ENCODE measurements around the gene DNAJC4. TPM values are rescaled to one million over a fixed set of nuclear protein-coding genes. Genes with fewer than 3 reads are reported as not detected.

Gene DNAJC4
- total and polyA plus RNA-seq, 9 of the 15 experiments (the other 6 are each of a cell fraction or from before 2014, with no cell fraction given): 4.0 to 32.6 (median 19.9) TPM

DNA sequence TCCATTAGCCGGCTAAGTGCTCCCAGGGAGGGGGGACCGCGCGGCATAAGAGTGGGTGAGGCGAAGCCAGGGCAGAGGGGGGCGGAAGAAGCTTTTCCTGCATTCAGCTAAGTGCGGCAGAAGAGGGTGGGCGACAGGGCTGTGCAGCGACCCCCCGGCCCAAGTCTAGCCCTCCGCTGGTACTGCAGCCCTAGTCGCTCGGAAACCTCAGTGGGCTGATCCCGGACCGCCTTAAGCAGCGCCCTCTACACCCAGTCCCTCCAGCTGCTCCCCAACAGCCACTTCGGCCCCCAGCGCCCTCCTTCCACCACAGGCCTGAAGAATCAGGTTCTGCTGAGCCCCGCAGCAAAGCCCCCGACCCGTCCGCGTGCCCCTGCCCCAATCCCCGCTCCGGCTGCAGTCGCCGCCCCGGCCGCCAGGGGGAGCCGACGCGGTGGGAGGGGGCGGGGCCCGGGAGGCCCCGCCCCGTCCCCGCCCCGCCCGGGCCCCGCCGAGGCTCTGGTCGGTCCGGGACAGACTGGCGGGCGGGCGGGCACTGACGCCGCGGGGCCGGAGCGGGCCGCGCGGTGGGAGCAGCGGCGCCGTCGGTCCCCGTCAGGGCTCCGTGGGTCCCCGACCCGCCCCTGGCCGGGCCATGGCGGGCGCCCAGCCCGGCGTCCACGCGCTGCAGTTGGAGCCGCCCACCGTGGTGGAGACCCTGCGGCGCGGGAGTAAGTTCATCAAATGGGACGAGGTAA is 20.8 kb downstream of the DNAJC4 start, which contains the start of gene PLCB3 (continued):
- TF ChIP-seq, protein P1, sequence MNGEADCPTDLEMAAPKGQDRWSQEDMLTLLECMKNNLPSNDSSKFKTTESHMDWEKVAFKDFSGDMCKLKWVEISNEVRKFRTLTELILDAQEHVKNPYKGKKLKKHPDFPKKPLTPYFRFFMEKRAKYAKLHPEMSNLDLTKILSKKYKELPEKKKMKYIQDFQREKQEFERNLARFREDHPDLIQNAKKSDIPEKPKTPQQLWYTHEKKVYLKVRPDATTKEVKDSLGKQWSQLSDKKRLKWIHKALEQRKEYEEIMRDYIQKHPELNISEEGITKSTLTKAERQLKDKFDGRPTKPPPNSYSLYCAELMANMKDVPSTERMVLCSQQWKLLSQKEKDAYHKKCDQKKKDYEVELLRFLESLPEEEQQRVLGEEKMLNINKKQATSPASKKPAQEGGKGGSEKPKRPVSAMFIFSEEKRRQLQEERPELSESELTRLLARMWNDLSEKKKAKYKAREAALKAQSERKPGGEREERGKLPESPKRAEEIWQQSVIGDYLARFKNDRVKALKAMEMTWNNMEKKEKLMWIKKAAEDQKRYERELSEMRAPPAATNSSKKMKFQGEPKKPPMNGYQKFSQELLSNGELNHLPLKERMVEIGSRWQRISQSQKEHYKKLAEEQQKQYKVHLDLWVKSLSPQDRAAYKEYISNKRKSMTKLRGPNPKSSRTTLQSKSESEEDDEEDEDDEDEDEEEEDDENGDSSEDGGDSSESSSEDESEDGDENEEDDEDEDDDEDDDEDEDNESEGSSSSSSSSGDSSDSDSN (IDR thresholded peaks at IDR 0.05; ENCODE audit: borderline replicate concordance in 1 of 2, low read depth in 2 of 2, low read length in 2 of 2): 0 out of 4 replicates have a peak, but pooled peaks of 1 of the 2 experiments have one; percentile 29
- no peak for TF ChIP-seq HMGN3 (IDR thresholded peaks at IDR 0.05; ENCODE audit: borderline replicate concordance, extremely low read depth, insufficient read length, low read depth, low read length)
- no peak for TF ChIP-seq CBX1 (IDR thresholded peaks at IDR 0.05; ENCODE audit: low read depth)
- TF ChIP-seq, protein P2, sequence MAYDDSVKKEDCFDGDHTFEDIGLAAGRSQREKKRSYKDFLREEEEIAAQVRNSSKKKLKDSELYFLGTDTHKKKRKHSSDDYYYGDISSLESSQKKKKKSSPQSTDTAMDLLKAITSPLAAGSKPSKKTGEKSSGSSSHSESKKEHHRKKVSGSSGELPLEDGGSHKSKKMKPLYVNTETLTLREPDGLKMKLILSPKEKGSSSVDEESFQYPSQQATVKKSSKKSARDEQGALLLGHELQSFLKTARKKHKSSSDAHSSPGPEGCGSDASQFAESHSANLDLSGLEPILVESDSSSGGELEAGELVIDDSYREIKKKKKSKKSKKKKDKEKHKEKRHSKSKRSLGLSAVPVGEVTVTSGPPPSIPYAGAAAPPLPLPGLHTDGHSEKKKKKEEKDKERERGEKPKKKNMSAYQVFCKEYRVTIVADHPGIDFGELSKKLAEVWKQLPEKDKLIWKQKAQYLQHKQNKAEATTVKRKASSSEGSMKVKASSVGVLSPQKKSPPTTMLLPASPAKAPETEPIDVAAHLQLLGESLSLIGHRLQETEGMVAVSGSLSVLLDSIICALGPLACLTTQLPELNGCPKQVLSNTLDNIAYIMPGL (CRISPR knock-in tag; IDR thresholded peaks at IDR 0.05): peak; percentile 85; the same call in 1 of the 2 replicates
- peak in 2 of 3 experiments; percentile 46 to 65 for TF ChIP-seq YY1 (IDR thresholded peaks at IDR 0.05; ENCODE audit: borderline replicate concordance in 1 of 3, control insufficient read depth in 1 of 3, extremely low read depth in 1 of 3, insufficient read depth in 3 of 3, insufficient read length in 1 of 3, insufficient replicate concordance in 2 of 3, low read depth in 1 of 3, low read length in 2 of 3)
- TF ChIP-seq POLR2H (tag; IDR thresholded peaks at IDR 0.05; ENCODE audit: low read depth): no peak
- TF ChIP-seq, protein P3, sequence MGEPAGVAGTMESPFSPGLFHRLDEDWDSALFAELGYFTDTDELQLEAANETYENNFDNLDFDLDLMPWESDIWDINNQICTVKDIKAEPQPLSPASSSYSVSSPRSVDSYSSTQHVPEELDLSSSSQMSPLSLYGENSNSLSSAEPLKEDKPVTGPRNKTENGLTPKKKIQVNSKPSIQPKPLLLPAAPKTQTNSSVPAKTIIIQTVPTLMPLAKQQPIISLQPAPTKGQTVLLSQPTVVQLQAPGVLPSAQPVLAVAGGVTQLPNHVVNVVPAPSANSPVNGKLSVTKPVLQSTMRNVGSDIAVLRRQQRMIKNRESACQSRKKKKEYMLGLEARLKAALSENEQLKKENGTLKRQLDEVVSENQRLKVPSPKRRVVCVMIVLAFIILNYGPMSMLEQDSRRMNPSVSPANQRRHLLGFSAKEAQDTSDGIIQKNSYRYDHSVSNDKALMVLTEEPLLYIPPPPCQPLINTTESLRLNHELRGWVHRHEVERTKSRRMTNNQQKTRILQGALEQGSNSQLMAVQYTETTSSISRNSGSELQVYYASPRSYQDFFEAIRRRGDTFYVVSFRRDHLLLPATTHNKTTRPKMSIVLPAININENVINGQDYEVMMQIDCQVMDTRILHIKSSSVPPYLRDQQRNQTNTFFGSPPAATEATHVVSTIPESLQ (CRISPR knock-in tag; IDR thresholded peaks at IDR 0.05): 0 out of 2 replicates have a peak, but pooled peaks have one; percentile 41
- TF ChIP-seq, protein P4, sequence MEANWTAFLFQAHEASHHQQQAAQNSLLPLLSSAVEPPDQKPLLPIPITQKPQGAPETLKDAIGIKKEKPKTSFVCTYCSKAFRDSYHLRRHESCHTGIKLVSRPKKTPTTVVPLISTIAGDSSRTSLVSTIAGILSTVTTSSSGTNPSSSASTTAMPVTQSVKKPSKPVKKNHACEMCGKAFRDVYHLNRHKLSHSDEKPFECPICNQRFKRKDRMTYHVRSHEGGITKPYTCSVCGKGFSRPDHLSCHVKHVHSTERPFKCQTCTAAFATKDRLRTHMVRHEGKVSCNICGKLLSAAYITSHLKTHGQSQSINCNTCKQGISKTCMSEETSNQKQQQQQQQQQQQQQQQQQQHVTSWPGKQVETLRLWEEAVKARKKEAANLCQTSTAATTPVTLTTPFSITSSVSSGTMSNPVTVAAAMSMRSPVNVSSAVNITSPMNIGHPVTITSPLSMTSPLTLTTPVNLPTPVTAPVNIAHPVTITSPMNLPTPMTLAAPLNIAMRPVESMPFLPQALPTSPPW (CRISPR knock-in tag; IDR thresholded peaks at IDR 0.05): peak; percentile 77
- no peak for TF ChIP-seq CAMTA2 (CRISPR knock-in tag; conservative IDR thresholded peaks at IDR 0.05)
- TF ChIP-seq ZBED1 (IDR thresholded peaks at IDR 0.05): peak; percentile 36; the same call in 1 of the 2 replicates
- TF ChIP-seq SUPT5H (IDR thresholded peaks at IDR 0.05): peak; percentile 46; the same call in 1 of the 2 replicates
- peak; percentile 71 to 78 for TF ChIP-seq MAZ (CRISPR knock-in tag; conservative IDR thresholded peaks at IDR 0.05 in 1 of 2, IDR thresholded peaks at IDR 0.05 in 1 of 2)
- no peak for TF ChIP-seq CREB1 (IDR thresholded peaks at IDR 0.05)
- peak; percentile 45; the same call in 1 of the 2 replicates for TF ChIP-seq CREB1 (CRISPR knock-in tag; IDR thresholded peaks at IDR 0.05)
- no peak for TF ChIP-seq SMC3 (conservative IDR thresholded peaks at IDR 0.05; ENCODE audit: insufficient read depth, low read depth, low read length)
